Activated CD4-positive, alpha-beta T cell treated with anti-CD3 and anti-CD28 coated beads, Interleukin-2, amount 50 U/mL, for 48 hours (primary cell): Measurements from ENCODE around the gene KIF26B.

Experiments used
- DNase-seq, 2 experiments: peaks; one replicate each; pipeline ENCODE4 v3.0.0-alpha.2; 2020

The KIF26B gene

DNA sequence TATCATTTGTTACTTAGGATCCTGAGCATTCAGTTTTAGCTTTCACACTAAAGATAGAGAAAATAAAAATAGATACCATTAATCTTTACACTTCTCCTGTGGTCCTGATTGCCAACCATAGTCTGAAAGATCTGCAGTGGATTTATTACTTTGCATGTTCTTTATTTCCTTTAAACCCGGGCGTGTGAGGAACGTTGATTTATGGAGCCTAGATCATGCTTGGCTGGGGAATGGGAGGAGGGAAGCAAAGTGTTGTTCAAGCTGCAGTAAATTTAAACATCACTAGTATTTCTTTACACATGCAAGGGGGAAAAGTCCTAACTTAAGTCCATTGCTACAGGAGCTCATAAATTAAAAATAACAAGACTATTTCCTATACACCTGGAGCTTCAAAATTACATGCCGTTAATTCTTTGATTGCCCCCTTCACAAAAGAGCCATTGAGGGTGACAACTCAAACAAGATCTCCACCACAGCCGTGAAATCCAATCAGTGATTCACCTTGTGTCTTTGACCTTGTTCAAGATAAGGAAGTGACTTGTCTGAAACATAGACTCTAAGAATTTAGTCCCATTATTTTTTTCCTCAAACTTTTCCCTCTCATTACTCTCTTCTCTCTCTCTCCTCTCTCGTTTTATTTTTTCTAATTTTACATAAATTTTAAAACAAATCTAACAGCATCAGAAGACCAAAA is 282.7 kb downstream of the KIF26B start:
- no peak for DNase-seq

- no peak for DNase-seq
Measured at GRCh38 chr1:245440922-245441321, 286.1 kb downstream of the KIF26B start.

DNA sequence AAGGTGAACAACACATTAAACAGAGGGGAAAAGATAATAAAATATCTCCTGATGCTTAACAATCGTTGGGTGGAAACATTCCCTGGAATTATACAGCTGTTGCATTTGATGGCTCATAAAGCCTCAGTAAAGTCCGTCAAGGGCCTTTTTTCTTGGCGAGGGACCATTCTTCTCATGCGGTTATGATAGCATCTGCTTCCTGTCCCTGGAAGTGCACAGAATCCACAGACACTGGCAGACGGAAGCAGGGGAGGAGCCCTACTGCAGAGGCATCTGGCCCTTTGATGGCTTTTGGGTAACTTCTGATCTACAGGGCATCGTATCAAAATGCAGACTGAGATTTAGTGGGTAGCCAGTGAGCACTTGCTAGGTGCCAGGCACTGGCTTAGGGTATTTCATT is 286.9 kb downstream of the KIF26B start:
- no peak for DNase-seq

DNA sequence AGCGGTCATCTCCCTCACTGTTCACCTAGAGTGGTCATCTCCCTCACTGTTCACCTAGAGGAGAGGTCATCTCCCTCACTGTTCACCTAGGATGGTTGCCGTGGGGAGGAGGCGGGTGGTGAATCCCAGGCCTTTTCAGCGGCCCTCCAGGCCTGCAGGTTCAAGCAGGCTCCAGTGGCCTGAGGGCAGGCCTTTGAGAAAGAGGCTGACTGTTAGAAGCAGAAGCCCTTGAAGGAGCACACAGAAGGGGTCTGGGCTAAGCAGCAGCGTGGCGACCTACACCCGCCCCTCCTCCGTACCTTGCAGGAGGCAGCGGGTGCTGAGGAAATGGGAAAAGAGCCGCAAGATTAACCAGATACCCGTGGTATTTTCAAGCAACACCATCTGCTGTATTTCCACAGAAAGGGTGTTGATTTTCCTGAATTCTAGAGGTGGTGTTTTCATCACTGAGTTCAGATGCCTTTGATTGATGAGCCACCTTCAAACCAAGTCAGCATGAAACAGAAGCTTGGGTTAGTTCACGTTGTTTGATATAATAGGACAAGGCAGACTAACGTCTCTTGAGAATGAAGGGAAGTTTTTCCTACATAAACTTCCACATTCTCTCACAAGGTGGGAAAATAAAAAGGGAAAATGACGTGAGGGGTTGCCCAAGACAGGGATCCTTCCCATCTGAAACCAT is 289.5 kb downstream of the KIF26B start:
- DNase-seq: no peak

DNA sequence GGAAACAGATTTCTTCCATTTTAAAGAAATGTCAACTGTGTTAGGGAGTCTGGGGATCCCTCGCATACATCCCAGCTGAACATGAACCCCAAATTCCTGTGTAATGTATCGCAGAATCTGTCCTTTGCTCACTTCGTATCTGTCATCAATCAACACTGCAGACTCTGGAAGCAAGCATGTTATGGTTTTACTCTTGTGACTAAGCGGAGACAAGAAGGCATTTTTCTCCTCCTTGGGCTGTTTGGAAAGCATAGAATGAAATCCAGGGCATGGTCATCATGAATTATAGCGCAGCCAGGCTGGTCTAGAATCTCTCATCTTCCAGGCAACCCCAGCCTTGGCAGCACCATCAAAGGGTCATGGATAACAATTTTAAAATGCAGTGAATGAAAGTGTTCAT is 290.2 kb downstream of the KIF26B start:
- DNase-seq: no peak

- DNase-seq: no peak
Measured at GRCh38 chr1:245448531-245448930, 293.7 kb downstream of the KIF26B start.

DNA sequence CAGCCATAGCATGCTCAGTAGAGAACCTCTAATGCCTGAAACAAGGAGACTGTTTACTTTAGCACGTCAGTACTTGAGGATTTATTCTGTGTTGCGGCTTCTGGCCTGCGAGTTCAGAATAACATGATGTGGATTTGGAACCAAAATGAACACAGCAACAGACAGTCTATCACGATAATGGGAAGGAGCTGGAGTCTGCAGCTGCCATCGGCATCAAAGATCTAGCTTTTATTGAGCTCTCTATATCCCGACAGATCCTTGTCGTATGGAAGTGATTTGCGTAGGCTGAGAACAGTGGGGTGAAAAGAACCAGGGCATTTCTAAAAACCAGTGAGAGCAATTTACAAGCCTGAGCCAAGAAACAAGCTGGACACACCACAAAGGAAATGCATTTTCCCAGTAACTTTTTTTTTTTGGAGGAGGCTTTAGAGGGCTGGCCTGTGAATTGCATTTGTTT is 294.2 kb downstream of the KIF26B start:
- no peak for DNase-seq

GRCh38 chr1:245453541-245453940 is 298.8 kb downstream of the KIF26B start:
- DNase-seq: no peak

GRCh38 chr1:245454051-245454450 is 299.3 kb downstream of the KIF26B start:
- DNase-seq: no peak

GRCh38 chr1:245457562-245457961 is 302.8 kb downstream of the KIF26B start:
- no peak for DNase-seq

- DNase-seq: no peak
Measured at GRCh38 chr1:245458234-245458633, 303.4 kb downstream of the KIF26B start.

DNA sequence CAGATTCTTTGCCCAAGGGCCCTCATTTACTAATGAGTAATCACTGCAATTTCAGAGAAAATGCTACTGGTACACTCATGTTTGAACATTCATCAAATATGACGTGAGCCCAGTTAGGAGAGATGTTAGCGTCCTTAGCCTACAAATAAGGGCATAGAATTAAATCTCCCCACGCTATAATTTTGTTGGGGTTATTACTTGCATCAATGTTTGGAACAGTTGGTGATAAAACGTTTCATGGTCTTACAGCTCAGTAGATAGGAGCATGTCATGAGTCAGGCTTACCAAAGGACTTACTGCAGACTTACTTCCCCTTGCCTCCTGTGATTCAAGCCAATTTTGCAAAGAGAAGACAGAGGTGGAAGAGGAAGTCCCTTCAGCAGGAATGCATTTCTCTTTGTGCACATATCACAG is 304.0 kb downstream of the KIF26B start:
- DNase-seq: no peak

GRCh38 chr1:245459621-245460020 is 304.8 kb downstream of the KIF26B start:
- no peak for DNase-seq

- no peak for DNase-seq
Measured at GRCh38 chr1:245461681-245462080, 306.9 kb downstream of the KIF26B start.

DNA sequence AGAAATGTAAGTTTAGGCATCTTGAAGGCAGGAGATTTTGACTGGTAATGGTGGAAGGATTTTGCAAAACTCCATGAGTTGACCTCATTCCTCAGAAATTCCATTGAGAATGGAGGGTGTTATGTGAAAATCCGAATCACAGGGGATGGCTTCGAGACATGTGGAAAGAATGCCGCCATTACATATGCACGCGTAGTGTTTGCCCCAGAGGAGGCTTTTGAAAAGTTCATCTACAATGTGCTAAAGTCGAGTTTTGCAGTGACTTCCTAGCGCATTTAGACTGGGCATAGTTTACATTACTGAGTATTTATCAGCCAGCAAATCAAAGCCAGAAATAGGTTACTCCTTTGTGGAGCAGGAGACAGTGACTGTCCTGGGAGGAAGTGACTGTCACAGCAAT is 307.4 kb downstream of the KIF26B start:
- no peak for DNase-seq

- no peak for DNase-seq
Measured at GRCh38 chr1:245463392-245464165, 308.8 kb downstream of the KIF26B start.

DNA sequence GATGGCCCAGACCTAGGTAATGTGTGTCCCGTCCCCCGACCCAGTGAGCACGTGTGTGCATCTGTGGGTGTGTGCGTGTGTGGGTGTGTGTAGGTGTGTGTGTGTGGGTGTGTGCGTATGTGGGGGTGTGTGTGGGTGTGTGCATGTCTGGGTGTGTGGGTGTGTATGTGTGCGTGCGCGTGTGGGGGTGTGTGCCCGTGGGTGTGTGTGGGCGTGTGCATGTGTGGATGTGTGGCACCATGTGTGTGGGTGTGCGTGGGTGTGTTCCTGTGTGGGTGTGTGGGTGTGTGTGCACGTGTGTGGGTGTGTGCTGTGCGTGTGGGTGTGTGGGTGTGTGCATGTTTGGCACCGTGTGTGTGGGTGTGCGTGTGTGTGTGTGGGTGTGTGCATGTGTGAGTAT is 309.5 kb downstream of the KIF26B start:
- no peak for DNase-seq

- no peak for DNase-seq
Measured at GRCh38 chr1:245465666-245466065, 310.9 kb downstream of the KIF26B start.

- no peak for DNase-seq
Measured at GRCh38 chr1:245466261-245466660, 311.5 kb downstream of the KIF26B start.

GRCh38 chr1:245467804-245468203 is 313.0 kb downstream of the KIF26B start:
- no peak for DNase-seq

DNA sequence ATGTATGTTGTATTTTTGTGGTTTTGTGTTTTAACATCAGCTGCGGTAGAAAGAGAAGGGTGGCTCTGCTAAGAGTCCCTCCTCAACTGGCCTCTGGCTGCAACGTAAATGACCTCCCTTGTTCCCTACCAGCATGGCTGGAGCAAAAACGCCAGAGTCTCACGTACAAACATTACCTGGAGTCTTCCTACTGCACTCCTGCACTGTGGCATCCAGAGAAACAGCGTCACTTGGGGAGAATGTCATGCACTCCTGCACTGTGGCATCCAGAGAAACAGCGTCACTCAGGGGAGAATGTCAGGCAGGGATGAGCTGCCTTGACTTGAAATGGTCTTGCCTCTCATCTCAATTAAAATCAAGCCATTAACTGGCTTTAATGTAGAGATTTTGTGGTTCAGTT is 314.2 kb downstream of the KIF26B start:
- no peak for DNase-seq

DNA sequence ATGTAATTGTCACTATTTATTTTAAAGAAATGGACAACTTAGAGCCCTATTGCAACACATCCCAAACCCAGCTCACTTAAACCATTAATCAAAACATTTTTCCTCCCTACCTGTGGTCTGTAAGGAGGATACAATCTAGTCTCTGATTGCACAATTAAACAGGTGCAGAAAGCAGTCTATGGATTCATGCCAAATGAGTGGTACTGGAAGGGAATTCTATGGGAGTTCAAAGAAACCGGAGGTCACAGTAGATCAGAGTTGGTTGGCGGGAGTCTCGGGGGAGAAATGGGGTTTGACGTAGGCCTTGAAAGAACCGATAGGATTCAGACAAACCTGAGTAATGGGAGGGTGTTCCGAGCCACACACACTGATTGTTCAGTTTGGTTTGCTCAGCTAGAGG is 314.9 kb downstream of the KIF26B start:
- DNase-seq: no peak

DNA sequence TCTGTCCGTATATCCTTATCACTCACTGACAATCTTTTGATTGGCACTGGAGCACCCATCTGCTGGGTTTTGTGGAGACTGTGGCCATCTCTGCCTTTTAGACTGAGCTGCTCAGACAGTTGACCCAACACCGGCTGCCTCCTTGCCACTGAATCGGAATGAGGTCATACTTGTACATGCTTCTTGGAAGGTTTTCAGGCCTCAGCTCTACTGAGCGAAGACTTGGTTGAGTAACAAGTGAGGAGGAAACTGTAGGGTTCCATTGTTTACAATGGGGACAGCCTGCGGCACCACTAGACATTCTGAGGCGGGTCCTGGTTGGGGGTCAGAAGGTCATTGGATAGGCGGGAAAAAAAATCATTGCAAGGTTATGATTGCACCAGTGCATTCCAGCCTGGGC is 320.3 kb downstream of the KIF26B start:
- no peak for DNase-seq

DNA sequence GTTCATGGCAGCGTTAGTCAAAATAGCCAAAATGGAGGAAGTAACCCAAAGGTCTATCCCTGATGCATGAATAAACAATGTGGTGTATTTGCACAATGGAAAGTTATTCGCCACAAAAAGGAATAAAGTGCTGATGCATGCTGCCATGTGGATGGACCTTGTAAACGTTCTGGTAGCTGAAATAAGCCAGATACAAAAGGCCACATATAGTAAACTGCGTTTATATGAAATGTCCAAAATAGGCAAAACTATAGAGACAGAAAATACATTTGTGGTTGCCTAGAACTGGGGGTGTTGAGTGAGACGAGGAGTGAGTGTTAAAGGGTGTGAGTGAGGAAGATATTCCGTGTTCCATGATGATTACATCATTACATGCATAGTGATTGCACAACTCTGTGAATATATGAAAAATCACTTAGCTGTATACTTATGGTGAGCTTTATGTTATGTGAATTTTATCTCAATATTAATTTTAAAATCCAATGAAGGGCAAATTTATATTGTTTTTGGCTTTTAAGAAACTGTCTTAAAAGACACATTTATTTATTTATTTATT is 321.3 kb downstream of the KIF26B start:
- no peak for DNase-seq
